ENCODE data around the gene FRMD4B.

FRMD4B gene

DNA sequence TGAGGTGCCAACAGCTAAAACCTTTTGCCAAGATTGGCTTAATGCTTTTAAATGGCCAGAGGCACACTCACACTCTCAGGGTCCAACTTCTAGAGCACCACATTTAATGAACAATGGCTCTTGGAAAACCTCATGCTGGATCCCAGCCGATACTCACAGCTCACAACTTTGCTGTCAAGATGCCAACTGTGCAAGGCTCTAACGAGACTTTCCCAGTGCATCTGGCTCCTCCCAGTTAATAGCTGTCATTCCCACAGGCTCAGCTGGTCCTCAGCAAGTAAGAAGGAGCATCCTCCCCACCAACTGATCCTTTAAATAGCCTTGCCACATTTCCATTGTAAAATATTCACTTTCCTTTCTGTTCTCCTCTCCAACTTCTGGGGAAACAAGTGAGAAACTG lies 20.3 kb upstream of the FRMD4B start:
- no peak overlapping the region for H2AFZ ChIP-seq (ENCODE audit: low read depth, low read length)
- H4K20me1 ChIP-seq (ENCODE audit: insufficient read depth, low read length), result no peaks in the 10 kb centered on the region
- peaks cover 10% of the 10 kb centered on the region for H3K4me1 ChIP-seq (ENCODE audit: insufficient read depth, low read length)
- H3K79me2 ChIP-seq (ENCODE audit: insufficient read depth, low read length), result no peaks in the 10 kb centered on the region
- H3K9ac ChIP-seq (ENCODE audit: low read depth, low read length), result no peak overlapping the region
- H3K9me3 ChIP-seq (ENCODE audit: insufficient read depth, low read length, severe bottlenecking), result peaks cover 12% of the 10 kb centered on the region
- no peaks in the 10 kb centered on the region for H3K27me3 ChIP-seq (ENCODE audit: insufficient read depth, low read length, poor library complexity)
- no peak for ATAC-seq (ENCODE audit: insufficient read depth, low read depth)
- no peak for TF ChIP-seq EZH2 (IDR thresholded peaks at IDR 0.05; ENCODE audit: borderline replicate concordance, low read depth, low read length, severe bottlenecking)
- TF ChIP-seq, protein P1, sequence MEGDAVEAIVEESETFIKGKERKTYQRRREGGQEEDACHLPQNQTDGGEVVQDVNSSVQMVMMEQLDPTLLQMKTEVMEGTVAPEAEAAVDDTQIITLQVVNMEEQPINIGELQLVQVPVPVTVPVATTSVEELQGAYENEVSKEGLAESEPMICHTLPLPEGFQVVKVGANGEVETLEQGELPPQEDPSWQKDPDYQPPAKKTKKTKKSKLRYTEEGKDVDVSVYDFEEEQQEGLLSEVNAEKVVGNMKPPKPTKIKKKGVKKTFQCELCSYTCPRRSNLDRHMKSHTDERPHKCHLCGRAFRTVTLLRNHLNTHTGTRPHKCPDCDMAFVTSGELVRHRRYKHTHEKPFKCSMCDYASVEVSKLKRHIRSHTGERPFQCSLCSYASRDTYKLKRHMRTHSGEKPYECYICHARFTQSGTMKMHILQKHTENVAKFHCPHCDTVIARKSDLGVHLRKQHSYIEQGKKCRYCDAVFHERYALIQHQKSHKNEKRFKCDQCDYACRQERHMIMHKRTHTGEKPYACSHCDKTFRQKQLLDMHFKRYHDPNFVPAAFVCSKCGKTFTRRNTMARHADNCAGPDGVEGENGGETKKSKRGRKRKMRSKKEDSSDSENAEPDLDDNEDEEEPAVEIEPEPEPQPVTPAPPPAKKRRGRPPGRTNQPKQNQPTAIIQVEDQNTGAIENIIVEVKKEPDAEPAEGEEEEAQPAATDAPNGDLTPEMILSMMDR (IDR thresholded peaks at IDR 0.05; ENCODE audit: borderline replicate concordance, extremely low read depth, low read length, poor library complexity, severe bottlenecking), result no peak
- no peak for DNase-seq
- no peak overlapping the region for H3K4me3 ChIP-seq (ENCODE audit: low read depth in 1 of 2, low read length in 2 of 2)
- H3K4me2 ChIP-seq (ENCODE audit: insufficient read depth, low read length), result no peak overlapping the region
- H3K36me3 ChIP-seq (ENCODE audit: insufficient read depth, low read length), result no peaks in the 10 kb centered on the region
- H3K27ac ChIP-seq (ENCODE audit: low read length), result no peak overlapping the region

DNA sequence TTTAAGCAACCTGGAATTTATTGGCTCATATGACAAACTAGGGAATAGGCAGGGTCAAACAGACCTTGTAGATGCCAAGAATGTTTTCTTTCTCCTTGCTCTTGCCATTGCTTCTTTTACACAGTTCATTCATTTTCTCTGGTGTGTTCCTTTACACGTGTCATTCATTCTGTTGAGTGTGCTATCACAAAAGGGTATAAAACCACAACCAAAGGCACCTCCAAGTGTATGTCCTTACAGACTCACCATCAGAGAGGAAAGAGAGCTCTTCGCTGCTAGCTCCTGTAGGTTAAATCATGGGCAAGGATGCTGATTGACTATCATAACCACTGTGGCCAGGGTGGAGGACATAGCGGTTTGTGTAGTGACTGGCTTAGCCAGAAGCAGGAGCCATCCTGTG lies 19.2 kb upstream of the FRMD4B start:
- Histone ChIP-seq H3K4me2 (ENCODE audit: insufficient read depth, low read length) (no peak overlapping the region), H3K9me3 (ENCODE audit: insufficient read depth, low read length, severe bottlenecking) (peaks cover 12% of the 10 kb centered on the region), H3K9ac (ENCODE audit: low read depth, low read length) (no peak overlapping the region), H3K4me1 (ENCODE audit: insufficient read depth, low read length) (peaks cover 7% of the 10 kb centered on the region), H3K4me3 (ENCODE audit: low read depth in 1 of 2, low read length in 2 of 2) (no peak overlapping the region), H3K27me3 (ENCODE audit: insufficient read depth, low read length, poor library complexity) (no peaks in the 10 kb centered on the region), H3K27ac (ENCODE audit: low read length) (no peak overlapping the region), H3K79me2 (ENCODE audit: insufficient read depth, low read length) (no peaks in the 10 kb centered on the region), H3K36me3 (ENCODE audit: insufficient read depth, low read length) (no peaks in the 10 kb centered on the region), H2AFZ (ENCODE audit: low read depth, low read length) (no peak overlapping the region), H4K20me1 (ENCODE audit: insufficient read depth, low read length) (no peaks in the 10 kb centered on the region)
- ATAC-seq (ENCODE audit: insufficient read depth, low read depth), result no peak
- DNase-seq, result no peak
- TF ChIP-seq, protein P1 (IDR thresholded peaks at IDR 0.05; ENCODE audit: borderline replicate concordance, extremely low read depth, low read length, poor library complexity, severe bottlenecking), result no peak
- no peak for TF ChIP-seq EZH2 (IDR thresholded peaks at IDR 0.05; ENCODE audit: borderline replicate concordance, low read depth, low read length, severe bottlenecking)

DNA sequence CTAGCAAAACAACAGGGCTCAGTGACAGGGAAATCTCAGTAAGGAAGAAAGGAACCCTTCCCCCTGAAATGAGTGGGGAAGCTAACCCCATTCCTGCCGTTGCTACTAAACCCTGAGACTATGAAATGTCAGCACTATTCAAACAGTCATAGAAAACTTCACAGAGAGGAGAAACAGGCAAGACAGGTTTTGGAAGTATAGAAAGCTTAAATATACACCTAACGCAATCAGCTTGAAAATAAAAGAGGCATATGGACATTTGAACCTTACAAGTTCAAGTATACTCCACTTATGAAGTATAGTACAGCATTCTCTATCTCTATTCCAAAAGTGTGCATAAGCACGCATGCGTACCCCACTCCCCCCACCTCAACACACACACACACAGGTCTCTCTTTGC lies 17.6 kb upstream of the FRMD4B start:
- Histone ChIP-seq H3K9me3 (ENCODE audit: insufficient read depth, low read length, severe bottlenecking) (peaks cover 12% of the 10 kb centered on the region), H2AFZ (ENCODE audit: low read depth, low read length) (no peak overlapping the region), H3K9ac (ENCODE audit: low read depth, low read length) (no peak overlapping the region), H3K27ac (ENCODE audit: low read length) (no peak overlapping the region), H3K79me2 (ENCODE audit: insufficient read depth, low read length) (no peaks in the 10 kb centered on the region), H3K4me3 (ENCODE audit: low read depth in 1 of 2, low read length in 2 of 2) (no peak overlapping the region), H3K4me2 (ENCODE audit: insufficient read depth, low read length) (no peak overlapping the region), H3K27me3 (ENCODE audit: insufficient read depth, low read length, poor library complexity) (no peaks in the 10 kb centered on the region), H4K20me1 (ENCODE audit: insufficient read depth, low read length) (no peaks in the 10 kb centered on the region), H3K4me1 (ENCODE audit: insufficient read depth, low read length) (no peaks in the 10 kb centered on the region), H3K36me3 (ENCODE audit: insufficient read depth, low read length) (no peaks in the 10 kb centered on the region)
- ATAC-seq (ENCODE audit: insufficient read depth, low read depth), result no peak
- DNase-seq, result no peak
- no peak for TF ChIP-seq EZH2 (IDR thresholded peaks at IDR 0.05; ENCODE audit: borderline replicate concordance, low read depth, low read length, severe bottlenecking)
- TF ChIP-seq, protein P1 (IDR thresholded peaks at IDR 0.05; ENCODE audit: borderline replicate concordance, extremely low read depth, low read length, poor library complexity, severe bottlenecking), result no peak

DNA sequence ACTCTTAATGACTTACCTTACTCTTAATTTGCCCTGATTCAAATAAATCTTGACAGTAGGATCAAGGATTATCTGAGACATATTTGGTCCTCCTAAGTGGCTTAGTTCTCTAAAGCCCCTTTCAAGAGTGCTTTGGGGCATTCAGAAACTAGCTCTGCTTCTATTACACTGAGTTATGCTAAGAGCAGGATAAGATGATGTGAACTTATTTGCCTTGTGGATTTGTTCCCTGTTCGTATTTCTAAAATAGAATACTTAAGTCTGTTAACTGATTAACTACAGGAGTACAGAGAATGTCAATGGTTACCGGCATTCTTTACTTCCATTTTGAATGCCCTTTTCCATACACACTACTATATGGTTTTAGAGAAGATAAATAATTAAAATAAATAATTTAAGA lies 14.8 kb upstream of the FRMD4B start:
- ATAC-seq (ENCODE audit: insufficient read depth, low read depth) (no peak), DNase-seq (no peak)
- Histone ChIP-seq H2AFZ (ENCODE audit: low read depth, low read length) (no peak overlapping the region), H3K4me3 (ENCODE audit: low read depth in 1 of 2, low read length in 2 of 2) (no peak overlapping the region), H4K20me1 (ENCODE audit: insufficient read depth, low read length) (no peaks in the 10 kb centered on the region), H3K4me1 (ENCODE audit: insufficient read depth, low read length) (no peaks in the 10 kb centered on the region), H3K4me2 (ENCODE audit: insufficient read depth, low read length) (no peak overlapping the region), H3K9ac (ENCODE audit: low read depth, low read length) (no peak overlapping the region), H3K36me3 (ENCODE audit: insufficient read depth, low read length) (no peaks in the 10 kb centered on the region), H3K79me2 (ENCODE audit: insufficient read depth, low read length) (no peaks in the 10 kb centered on the region), H3K9me3 (ENCODE audit: insufficient read depth, low read length, severe bottlenecking) (peaks cover 12% of the 10 kb centered on the region), H3K27me3 (ENCODE audit: insufficient read depth, low read length, poor library complexity) (no peaks in the 10 kb centered on the region), H3K27ac (ENCODE audit: low read length) (no peak overlapping the region)
- TF ChIP-seq EZH2 (IDR thresholded peaks at IDR 0.05; ENCODE audit: borderline replicate concordance, low read depth, low read length, severe bottlenecking), result no peak
- TF ChIP-seq, protein P1 (IDR thresholded peaks at IDR 0.05; ENCODE audit: borderline replicate concordance, extremely low read depth, low read length, poor library complexity, severe bottlenecking), result no peak

All from DND-41 (cell line).